MM.1S (cell line): ENCODE measurements around the gene ARPIN.

ENCODE experiments used
- DNase-seq: peaks from one replicate; pipeline ENCODE4 v3.0.0-alpha.2; 2015
- H2AFZ ChIP-seq: fragments of 300-600 bp; sonication (generic); 2 replicates; pipeline ENCODE4 v1.6.0; 2016; ENCODE audit warnings: antibody characterized with exemption, low read length
- H3F3A ChIP-seq: fragments of 300-600 bp; sonication (generic); 2 replicates; pipeline ENCODE4 v1.6.1; 2016; ENCODE audit warnings: mild to moderate bottlenecking, antibody characterized with exemption, low read length, moderate library complexity, mixed read lengths; ENCODE audit not compliant: insufficient read depth
- H3K27ac ChIP-seq: fragments of 300-600 bp; sonication (generic); 2 replicates; pipeline ENCODE4 v1.5.1; 2016; ENCODE audit warnings: mild to moderate bottlenecking, low read length
- H3K27me3 ChIP-seq: fragments of 300-600 bp; sonication (generic); replicated peaks from 2 replicates; pipeline ENCODE4 v1.6.0; 2016; ENCODE audit warnings: low read length; ENCODE audit not compliant: insufficient read depth
- H3K36me3 ChIP-seq: fragments of 300-600 bp; sonication (generic); replicated peaks from 2 replicates; pipeline ENCODE4 v1.6.1; 2016; ENCODE audit warnings: mild to moderate bottlenecking, low read length, mixed read lengths; ENCODE audit not compliant: insufficient read depth
- H3K4me1 ChIP-seq: fragments of 300-600 bp; sonication (generic); 2 replicates; pipeline ENCODE4 v1.6.1; 2016; ENCODE audit warnings: low read length, mixed read lengths
- H3K4me2 ChIP-seq: fragments of 300-600 bp; sonication (generic); 2 replicates; pipeline ENCODE4 v1.6.0; 2016; ENCODE audit warnings: low read depth, low read length
- H3K4me3 ChIP-seq: fragments of 300-600 bp; sonication (generic); 2 replicates; pipeline ENCODE4 v1.5.1; 2016; ENCODE audit warnings: low read length, mixed read lengths
- H3K79me2 ChIP-seq: fragments of 300-600 bp; sonication (generic); 2 replicates; pipeline ENCODE4 v1.6.1; 2016; ENCODE audit warnings: mixed run types, low read length, mixed read lengths
- H3K9ac ChIP-seq: fragments of 300-600 bp; sonication (generic); 2 replicates; pipeline ENCODE4 v1.6.1; 2016; ENCODE audit warnings: low read length, mixed read lengths
- H3K9me2 ChIP-seq: fragments of 300-600 bp; sonication (generic); replicated peaks from 2 replicates; pipeline ENCODE4 v1.6.1; 2016; ENCODE audit warnings: mild to moderate bottlenecking, low read length, mixed read lengths; ENCODE audit not compliant: insufficient read depth
- H3K9me3 ChIP-seq: fragments of 300-600 bp; sonication (generic); replicated peaks from 2 replicates; pipeline ENCODE4 v1.6.1; 2016; ENCODE audit warnings: mild to moderate bottlenecking, low read length, mixed read lengths; ENCODE audit not compliant: insufficient read depth
- H4K20me1 ChIP-seq: fragments of 300-600 bp; sonication (generic); 2 replicates; pipeline ENCODE4 v1.6.1; 2016; ENCODE audit warnings: mild to moderate bottlenecking, low read length, moderate library complexity, mixed read lengths; ENCODE audit not compliant: insufficient read depth
- EZH2 ChIP-seq: fragments of 300-600 bp; sonication (generic); optimal IDR thresholded peaks from 2 replicates; pipeline ENCODE3; 2017; ENCODE audit warnings: low read depth, mild to moderate bottlenecking, antibody characterized with exemption, low read length, mixed read lengths
- EZH2phosphoT487 ChIP-seq: fragments of 300-600 bp; sonication (generic); IDR thresholded peaks from 2 replicates; pipeline ENCODE4 v1.6.1; 2018; ENCODE audit warnings: antibody characterized with exemption, low read length
- TF ChIP-seq, protein P1 (sequence below): fragments of 300-600 bp; sonication (generic); IDR thresholded peaks from 2 replicates; pipeline ENCODE4 v1.5.1; 2016; ENCODE audit warnings: antibody characterized with exemption, low read length, mixed read lengths

ARPIN gene

GRCh38 chr15:89851673-89852341 is 60.9 kb downstream of the ARPIN start:
- no peaks in the 10 kb centered on the region for H4K20me1 ChIP-seq
- no peaks in the 10 kb centered on the region for H3K9me2 ChIP-seq
- DNase-seq: no peak
- 0 out of 2 replicates have a peak, but pooled peaks cover under 1% of the 10 kb centered on the region for H3K79me2 ChIP-seq
- H3K36me3 ChIP-seq: no peaks in the 10 kb centered on the region
- no peak overlapping the region for H3K9ac ChIP-seq
- no peaks in the 10 kb centered on the region for H3K9me3 ChIP-seq
- H2AFZ ChIP-seq: no peak overlapping the region
- H3K4me2 ChIP-seq: no peak overlapping the region
- no peaks in the 10 kb centered on the region for H3K27me3 ChIP-seq
- H3K4me1 ChIP-seq: no peaks in the 10 kb centered on the region
- H3F3A ChIP-seq: no peaks in the 10 kb centered on the region
- H3K4me3 ChIP-seq: no peak overlapping the region
- H3K27ac ChIP-seq: no peak overlapping the region
- TF ChIP-seq EZH2phosphoT487: no peak
- no peak for TF ChIP-seq EZH2
- TF ChIP-seq, protein P1, sequence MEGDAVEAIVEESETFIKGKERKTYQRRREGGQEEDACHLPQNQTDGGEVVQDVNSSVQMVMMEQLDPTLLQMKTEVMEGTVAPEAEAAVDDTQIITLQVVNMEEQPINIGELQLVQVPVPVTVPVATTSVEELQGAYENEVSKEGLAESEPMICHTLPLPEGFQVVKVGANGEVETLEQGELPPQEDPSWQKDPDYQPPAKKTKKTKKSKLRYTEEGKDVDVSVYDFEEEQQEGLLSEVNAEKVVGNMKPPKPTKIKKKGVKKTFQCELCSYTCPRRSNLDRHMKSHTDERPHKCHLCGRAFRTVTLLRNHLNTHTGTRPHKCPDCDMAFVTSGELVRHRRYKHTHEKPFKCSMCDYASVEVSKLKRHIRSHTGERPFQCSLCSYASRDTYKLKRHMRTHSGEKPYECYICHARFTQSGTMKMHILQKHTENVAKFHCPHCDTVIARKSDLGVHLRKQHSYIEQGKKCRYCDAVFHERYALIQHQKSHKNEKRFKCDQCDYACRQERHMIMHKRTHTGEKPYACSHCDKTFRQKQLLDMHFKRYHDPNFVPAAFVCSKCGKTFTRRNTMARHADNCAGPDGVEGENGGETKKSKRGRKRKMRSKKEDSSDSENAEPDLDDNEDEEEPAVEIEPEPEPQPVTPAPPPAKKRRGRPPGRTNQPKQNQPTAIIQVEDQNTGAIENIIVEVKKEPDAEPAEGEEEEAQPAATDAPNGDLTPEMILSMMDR: no peak

GRCh38 chr15:89848970-89849292 is 63.8 kb downstream of the ARPIN start:
- Histone ChIP-seq H3K27ac (no peak overlapping the region), H3K4me2 (no peak overlapping the region), H3K9me2 (no peaks in the 10 kb centered on the region), H3K36me3 (no peaks in the 10 kb centered on the region), H3K4me3 (no peak overlapping the region), H3K27me3 (no peaks in the 10 kb centered on the region), H4K20me1 (no peaks in the 10 kb centered on the region), H3F3A (no peaks in the 10 kb centered on the region), H3K4me1 (peaks cover 11% of the 10 kb centered on the region; the same call in 1 of the 2 replicates), H3K9me3 (no peaks in the 10 kb centered on the region), H3K79me2 (no peaks in the 10 kb centered on the region), H2AFZ (no peak overlapping the region), H3K9ac (no peak overlapping the region)
- DNase-seq: no peak
- TF ChIP-seq EZH2phosphoT487: no peak
- TF ChIP-seq, protein P1: no peak
- no peak for TF ChIP-seq EZH2

- H3K4me2 ChIP-seq: no peak overlapping the region
- H3K9me2 ChIP-seq: no peaks in the 10 kb centered on the region
- no peaks in the 10 kb centered on the region for H3K79me2 ChIP-seq
- no peak for DNase-seq
- TF ChIP-seq EZH2phosphoT487 (no peak), EZH2 (no peak)
- TF ChIP-seq, protein P1: no peak
- no peak overlapping the region for H3K9ac ChIP-seq
- no peak overlapping the region for H3K4me3 ChIP-seq
- H3K36me3 ChIP-seq: no peaks in the 10 kb centered on the region
- peaks cover 14% of the 10 kb centered on the region; the same call in 1 of the 2 replicates for H3K4me1 ChIP-seq
- H2AFZ ChIP-seq: no peak overlapping the region
- no peaks in the 10 kb centered on the region for H3K27me3 ChIP-seq
- no peak overlapping the region for H3K27ac ChIP-seq
- no peaks in the 10 kb centered on the region for H3F3A ChIP-seq
- H3K9me3 ChIP-seq: no peaks in the 10 kb centered on the region
- H4K20me1 ChIP-seq: no peaks in the 10 kb centered on the region
Measured at GRCh38 chr15:89847101-89847500, 65.7 kb downstream of the ARPIN start.
